AG04449 (cell line): ENCODE data around the gene TXLNG.

Experiments used
- CTCF ChIA-PET: fragments of 350-600 bp; formaldehyde crosslinking; extraction: SDS; loops from one replicate; lab custom pipeline; 2021; ENCODE audit warnings: antibody characterized with exemption; lab: Yijun Ruan, JAX
- POLR2A ChIA-PET: fragments of 400-600, 350-600 bp; formaldehyde crosslinking; extraction: SDS; loops from one replicate; lab custom pipeline; 2020; ENCODE audit warnings: antibody characterized with exemption, inconsistent platforms; lab: Yijun Ruan, JAX
- DNase-seq: peaks from one replicate; pipeline ENCODE4 v3.0.0-alpha.2; 2010; ENCODE audit warnings: low read depth, low spot score
- H3K4me3 ChIP-seq: 2 replicates; pipeline ENCODE4 v1.5.1; 2011; ENCODE audit warnings: low read depth, mild to moderate bottlenecking, control low read depth, low read length
- TF ChIP-seq, protein P1 (sequence below): IDR thresholded peaks from one replicate; pipeline ENCODE4 v1.5.1; 2011; ENCODE audit warnings: mild to moderate bottlenecking, moderate library complexity, low read length, control low read depth, inconsistent platforms; ENCODE audit not compliant: insufficient read depth; ENCODE audit errors: missing control alignments

Gene TXLNG

DNA sequence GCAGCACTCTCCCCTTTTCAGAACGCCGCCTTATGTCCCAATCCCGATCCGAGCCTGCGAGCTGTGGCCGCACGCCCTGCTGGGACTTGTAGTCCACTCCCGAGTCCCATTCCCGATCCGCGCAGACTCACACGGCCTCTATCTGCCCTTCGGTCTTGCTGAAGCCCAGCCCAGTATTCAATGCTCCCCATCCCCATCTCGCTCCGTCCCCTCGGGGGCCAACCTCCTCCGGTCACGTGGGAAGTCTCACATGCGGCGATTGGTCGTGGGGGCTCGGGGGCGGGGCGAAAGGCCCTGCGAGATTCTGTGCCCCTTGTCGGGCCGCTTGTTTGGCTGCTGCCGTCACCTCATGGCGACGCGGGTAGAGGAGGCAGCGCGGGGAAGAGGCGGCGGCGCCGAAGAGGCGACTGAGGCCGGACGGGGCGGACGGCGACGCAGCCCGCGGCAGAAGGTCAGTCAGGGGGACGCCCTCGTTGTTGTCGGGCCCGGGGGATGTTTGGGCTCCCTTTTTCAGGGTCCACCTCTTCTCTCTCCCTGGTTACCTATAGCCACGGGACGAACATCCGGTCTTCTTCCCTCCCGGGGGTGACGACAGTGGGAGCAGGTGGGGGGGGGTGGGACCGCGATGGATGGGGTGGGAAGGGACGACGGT lies at the start of gene TXLNG:
Gene TXLNG, plus strand, starts transcription at position 328 of the 652 bp plus-strand sequence. Its CDS starts 22 bp downstream, at position 350.
- TF ChIP-seq, protein P1, sequence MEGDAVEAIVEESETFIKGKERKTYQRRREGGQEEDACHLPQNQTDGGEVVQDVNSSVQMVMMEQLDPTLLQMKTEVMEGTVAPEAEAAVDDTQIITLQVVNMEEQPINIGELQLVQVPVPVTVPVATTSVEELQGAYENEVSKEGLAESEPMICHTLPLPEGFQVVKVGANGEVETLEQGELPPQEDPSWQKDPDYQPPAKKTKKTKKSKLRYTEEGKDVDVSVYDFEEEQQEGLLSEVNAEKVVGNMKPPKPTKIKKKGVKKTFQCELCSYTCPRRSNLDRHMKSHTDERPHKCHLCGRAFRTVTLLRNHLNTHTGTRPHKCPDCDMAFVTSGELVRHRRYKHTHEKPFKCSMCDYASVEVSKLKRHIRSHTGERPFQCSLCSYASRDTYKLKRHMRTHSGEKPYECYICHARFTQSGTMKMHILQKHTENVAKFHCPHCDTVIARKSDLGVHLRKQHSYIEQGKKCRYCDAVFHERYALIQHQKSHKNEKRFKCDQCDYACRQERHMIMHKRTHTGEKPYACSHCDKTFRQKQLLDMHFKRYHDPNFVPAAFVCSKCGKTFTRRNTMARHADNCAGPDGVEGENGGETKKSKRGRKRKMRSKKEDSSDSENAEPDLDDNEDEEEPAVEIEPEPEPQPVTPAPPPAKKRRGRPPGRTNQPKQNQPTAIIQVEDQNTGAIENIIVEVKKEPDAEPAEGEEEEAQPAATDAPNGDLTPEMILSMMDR, result no peak
- CTCF ChIA-PET, result no interaction called here
- peak; percentile 91 for DNase-seq
- POLR2A ChIA-PET, result interaction anchor here (0.6 kb wide), 1 partner anchor 9 kb away, joined by 3 read pairs; no protein-coding TSS in a partner anchor
- H3K4me3 ChIP-seq, result peak within 1 kb of the TSS; percentile 72

DNA sequence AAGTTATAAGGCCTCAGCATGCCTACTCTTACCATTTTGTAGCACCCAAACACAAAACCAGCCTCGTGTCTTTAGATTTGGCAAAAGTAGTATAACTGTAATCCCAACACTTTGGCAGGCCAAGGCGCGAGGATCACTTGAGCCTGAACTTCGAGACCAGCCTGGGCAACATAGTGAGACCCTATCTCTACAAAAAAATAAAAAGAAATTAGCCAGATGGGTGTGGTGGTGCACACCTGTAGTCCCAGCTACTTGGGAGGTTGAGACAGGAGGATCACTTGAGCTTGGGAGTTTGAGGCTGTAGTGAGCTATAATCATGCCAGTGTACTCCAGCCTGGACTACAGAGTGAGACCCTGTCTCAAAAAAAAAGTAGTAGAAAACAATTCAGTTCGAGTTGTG lies 49.2 kb upstream of the TXLNG start:
- TF ChIP-seq, protein P1, result no peak
- CTCF ChIA-PET, result no interaction called here
- no peak for DNase-seq
- no peak overlapping the region for H3K4me3 ChIP-seq
- POLR2A ChIA-PET, result no interaction called here

DNA sequence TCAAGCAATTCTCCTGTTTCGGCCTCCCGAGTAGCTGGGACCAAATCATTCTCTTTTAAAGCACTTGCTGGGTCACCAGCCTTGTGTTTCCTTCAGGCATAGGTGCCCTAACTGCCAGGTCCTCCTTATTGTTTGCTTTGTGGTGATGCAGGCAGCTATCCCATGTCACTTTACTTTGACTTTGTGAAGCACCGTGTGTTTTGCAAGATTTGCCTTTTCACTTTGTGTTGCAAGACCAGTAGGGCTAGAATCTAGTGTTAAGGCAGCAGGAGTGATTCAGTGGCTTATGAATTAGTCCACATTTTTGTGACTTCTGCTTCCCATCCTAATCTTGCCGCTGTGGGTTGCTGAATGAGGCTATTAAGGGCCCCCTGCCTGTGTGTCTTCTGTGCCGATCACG lies 46.7 kb upstream of the TXLNG start:
- TF ChIP-seq, protein P1, result no peak
- H3K4me3 ChIP-seq, result no peak overlapping the region
- POLR2A ChIA-PET, result no interaction called here
- no peak for DNase-seq
- CTCF ChIA-PET, result interaction anchor here (0.7 kb wide), 1 partner anchor 29 kb away, joined by 3 read pairs; no protein-coding TSS in a partner anchor

DNA sequence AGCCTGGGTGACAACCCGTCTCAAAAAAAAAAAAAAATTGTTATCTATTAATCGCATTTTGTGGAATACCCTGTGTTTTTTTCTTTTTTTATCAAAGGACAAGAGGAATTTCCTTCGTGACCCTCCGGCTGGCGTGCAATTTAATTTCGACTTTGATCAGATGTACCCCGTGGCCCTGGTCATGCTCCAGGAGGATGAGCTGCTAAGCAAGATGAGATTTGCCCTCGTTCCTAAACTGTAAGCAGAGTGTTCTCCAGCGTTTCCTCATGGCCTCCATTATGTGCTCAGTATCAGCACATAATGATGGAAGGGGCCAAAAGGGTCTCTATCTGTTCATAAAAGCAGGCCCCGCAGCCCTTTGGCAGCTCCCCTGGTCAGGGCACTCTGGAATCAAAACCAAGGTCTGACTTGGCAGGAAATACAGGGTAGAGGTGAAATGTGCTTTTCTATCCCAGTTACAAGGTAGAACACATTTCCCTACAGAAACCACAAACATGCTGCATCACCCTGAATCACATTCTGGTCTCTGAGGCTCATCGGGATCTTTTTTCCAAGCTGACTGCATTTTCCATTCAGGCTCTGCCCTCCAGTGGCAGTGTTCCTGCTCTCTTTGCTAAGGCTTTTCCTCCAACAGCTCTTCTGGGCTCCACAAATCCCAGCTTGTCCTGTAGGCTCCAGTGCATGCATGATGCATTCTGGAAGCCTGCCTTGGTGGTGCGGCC lies 42.5 kb upstream of the TXLNG start:
- peak; percentile 38 for DNase-seq
- ChIA-PET CTCF (interaction anchor here (0.8 to 1.2 kb wide), 3 partner anchors 11 to 21 kb away, joined by 3 to 4 read pairs (median 3); no protein-coding TSS in a partner anchor), POLR2A (interaction anchor here (1.4 kb wide), 1 partner anchor 25 kb away, joined by 3 read pairs; the partner anchor contains the start of gene SYAP1)
- H3K4me3 ChIP-seq, result no peak overlapping the region
- TF ChIP-seq, protein P1, result peak; percentile 44

DNA sequence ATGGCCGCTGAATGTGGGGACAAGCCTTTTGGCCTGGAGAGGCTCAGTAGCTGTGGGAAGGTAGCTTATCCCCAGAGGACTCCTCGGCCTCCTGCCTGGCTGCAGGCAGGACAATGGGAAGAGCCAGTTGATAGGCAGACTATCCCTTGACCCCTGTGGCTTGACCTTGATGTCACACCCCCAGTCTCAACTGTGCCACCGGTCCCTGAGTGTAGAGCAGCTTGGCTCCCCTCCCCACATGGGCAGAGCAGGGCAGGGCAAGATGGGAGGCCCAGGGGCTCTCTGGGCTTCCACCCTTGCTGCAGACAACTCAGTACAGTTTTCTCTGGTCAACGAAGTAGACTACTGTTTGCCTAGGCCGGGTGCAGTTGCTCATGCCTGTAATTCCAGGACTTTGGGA lies 41.2 kb upstream of the TXLNG start:
- ChIA-PET CTCF (no interaction called here), POLR2A (interaction anchor here (0.7 kb wide), 2 partner anchors 25 to 26 kb away, joined by 3 read pairs; partner anchors contain the start of gene SYAP1)
- no peak overlapping the region for H3K4me3 ChIP-seq
- DNase-seq, result no peak
- TF ChIP-seq, protein P1, result no peak

DNA sequence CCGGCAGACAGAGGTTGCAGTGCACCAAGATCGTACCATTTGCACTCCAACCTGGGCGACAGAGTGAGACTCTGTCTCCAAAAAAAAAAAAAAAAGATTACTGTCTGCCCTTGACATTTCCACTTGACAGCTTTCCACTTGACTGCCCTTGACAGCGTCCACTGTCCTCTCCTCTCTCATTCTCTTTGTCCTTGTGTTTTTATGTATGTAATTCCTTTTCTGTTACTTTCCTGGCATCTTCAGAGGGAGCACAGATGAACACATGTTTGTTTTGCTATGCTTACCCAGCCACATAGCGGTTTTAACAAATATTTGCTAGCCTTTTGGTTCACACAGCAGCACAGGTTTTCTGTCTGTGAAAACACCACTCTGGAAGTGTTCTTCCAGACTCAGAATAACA lies 40.6 kb upstream of the TXLNG start:
- ChIA-PET CTCF (no interaction called here), POLR2A (interaction anchor here (0.7 kb wide), 2 partner anchors 26 kb away, joined by 3 read pairs; partner anchors contain the start of gene SYAP1)
- no peak for DNase-seq
- H3K4me3 ChIP-seq, result no peak overlapping the region
- TF ChIP-seq, protein P1, result no peak
